SW 1271 (cell line): ENCODE data around the gene FUOM.

Experiments
- DNase-seq, 2 experiments: peaks; one replicate each; lab custom pipeline; 2025; lab: John Stamatoyannopoulos, UW

Gene FUOM

GRCh38 chr10:133311570-133311969 lies 46.2 kb downstream of the FUOM start:
- DNase-seq, result no peak

DNA sequence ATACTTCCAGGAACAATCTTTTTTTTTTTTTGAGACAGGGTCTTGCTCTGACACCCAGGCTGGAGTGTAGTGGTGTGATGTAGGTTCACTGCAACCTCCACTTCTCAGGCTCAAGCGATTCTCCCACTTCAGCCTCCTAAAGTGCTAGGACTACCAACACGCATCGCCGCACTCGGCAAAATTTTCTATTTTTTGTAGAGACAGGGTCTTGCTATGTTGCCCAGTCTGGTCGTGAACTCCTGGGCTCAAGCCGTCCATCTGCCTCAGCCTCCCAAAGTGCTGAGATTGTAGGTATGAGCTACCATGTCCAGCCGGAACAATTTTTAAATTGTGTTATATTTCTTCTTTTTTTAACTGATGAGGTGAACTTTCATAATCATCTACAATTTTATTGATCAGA lies 47.0 kb downstream of the FUOM start:
- no peak for DNase-seq

DNA sequence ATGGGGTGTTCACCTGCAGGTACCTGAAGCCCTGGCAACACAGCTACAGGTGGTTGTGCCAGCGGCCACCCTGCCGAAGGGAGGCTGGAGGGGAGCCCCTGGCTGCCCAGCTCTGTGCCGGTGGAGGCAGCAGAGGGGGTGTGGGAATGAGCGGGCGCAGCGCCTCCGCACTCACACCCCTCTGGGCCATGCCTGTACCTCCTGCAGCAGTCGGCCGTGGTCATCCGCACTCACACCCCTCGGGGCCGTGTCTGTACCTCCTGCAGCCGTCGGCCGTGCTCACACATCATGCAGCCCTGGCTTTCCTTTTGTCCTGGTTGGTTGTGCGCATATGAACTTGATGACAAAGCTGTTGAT lies 47.4 kb downstream of the FUOM start:
- no peak for DNase-seq

DNA sequence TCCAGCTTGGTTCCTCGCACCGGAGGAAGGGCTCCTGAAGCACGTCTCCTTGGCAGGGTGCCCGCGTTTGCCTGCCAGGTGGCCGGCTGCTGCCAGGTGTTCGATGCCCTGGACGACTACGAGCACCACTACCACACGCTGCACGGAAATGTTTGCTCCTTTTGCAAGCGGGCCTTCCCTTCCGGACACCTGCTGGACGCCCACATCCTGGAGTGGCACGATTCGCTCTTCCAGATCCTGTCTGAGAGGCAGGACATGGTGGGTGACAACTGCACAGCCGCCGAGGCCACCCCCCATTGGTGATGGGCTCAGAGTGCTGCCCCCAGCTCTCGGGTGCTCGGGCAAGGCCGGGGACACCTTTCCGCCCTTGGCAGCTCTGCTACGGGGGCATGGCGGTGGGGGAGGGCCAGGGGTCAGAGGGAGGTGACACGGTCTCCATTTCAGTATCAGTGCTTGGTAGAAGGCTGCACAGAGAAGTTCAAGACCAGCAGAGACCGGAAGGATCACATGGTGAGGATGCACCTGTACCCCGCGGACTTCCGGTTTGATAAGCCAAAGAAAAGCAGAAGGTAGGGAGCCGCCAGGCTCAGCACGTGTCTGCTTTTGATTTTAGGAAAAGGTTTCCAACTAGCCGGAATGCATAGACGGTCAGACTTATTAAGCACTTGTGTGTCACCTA lies 48.0 kb downstream of the FUOM start:
- no peak for DNase-seq

GRCh38 chr10:133309100-133309719 lies 48.6 kb downstream of the FUOM start:
- peak in 1 of 2 experiments; percentile 58 for DNase-seq

GRCh38 chr10:133308421-133309099 lies 49.3 kb downstream of the FUOM start, which contains the start of the genes TUBGCP2 and ZNF511:
TSS of gene TUBGCP2 (minus strand) at chr10:133308872. CDS start at chr10:133302941, 5,931 bp downstream.
TSS of gene ZNF511 (plus strand) at chr10:133308914. CDS start at chr10:133308944, 30 bp downstream.
- peak; percentile 31 to 56 for DNase-seq

- peak in 1 of 2 experiments; percentile 53 for DNase-seq
These were observed 49.9 kb downstream of the FUOM start for GRCh38 chr10:133307776-133308420.

GRCh38 chr10:133306941-133307379 lies 50.9 kb downstream of the FUOM start:
- no peak for DNase-seq

DNA sequence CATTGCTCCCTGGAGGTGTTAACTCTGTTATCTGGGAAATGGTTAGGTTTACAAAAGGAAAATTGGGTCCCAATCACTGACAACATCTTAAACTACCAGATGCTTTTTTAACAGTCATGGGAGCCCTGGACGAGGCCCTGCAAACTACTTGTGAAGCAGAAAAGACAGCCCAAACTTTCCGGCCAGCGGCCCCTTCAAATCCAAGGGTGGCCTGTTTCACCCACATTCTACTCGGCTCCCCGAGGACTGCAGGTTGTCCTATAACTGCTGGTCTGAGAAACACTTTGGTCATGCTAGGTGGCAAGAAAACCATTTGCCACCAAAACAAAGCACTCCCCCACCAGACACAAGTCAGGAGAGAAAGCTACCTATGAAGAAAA lies 51.7 kb downstream of the FUOM start:
- no peak for DNase-seq
